ENCODE data around the gene USF2. TPM values are rescaled to one million over a fixed set of nuclear protein-coding genes. Genes with fewer than 3 reads are reported as not detected.
A peak's percentile ranks its signal among the peaks of the same experiment; 100 is the strongest.

USF2 gene
- total RNA-seq, 1 donor from 2014 or later: 70.0 TPM

GRCh38 chr19:35266520-35267352, 2.0 kb upstream of the USF2 start:
- DNase-seq (ENCODE audit: low read depth) (no peak), FAIRE-seq (no peak)
- Mint-ChIP-seq H3K27ac (ENCODE audit: unreplicated experiment) (no peak overlapping the region), H3K4me3 (ENCODE audit: unreplicated experiment) (peak overlapping the region; percentile 78), H3K36me3 (ENCODE audit: low read depth, unreplicated experiment) (peaks cover 4% of the 10 kb centered on the region), H3K27me3 (ENCODE audit: low read depth, unreplicated experiment) (no peaks in the 10 kb centered on the region), H3K9me3 (ENCODE audit: unreplicated experiment) (no peaks in the 10 kb centered on the region), H3K4me1 (ENCODE audit: low read depth, unreplicated experiment) (peaks cover 5% of the 10 kb centered on the region)
- Histone ChIP-seq H3K4me2 (ENCODE audit: low read length) (peak overlapping the region; percentile 96), H3K27ac (ENCODE audit: low read depth, low read length) (peak overlapping the region; percentile 83), H3K9me3 (ENCODE audit: insufficient read depth, low read depth, low read length) (no peaks in the 10 kb centered on the region), H2AFZ (ENCODE audit: low read depth, low read length) (peak overlapping the region; percentile 75), H3K79me2 (ENCODE audit: insufficient read depth, low read length) (peaks cover 28% of the 10 kb centered on the region), H3K9ac (ENCODE audit: low read length) (peak overlapping the region; percentile 96), H3K4me3 (ENCODE audit: insufficient read depth, low read depth, low read length) (peak overlapping the region; percentile 95), H3K4me1 (ENCODE audit: insufficient read depth, low read length) (peaks cover 5% of the 10 kb centered on the region), H4K20me1 (ENCODE audit: insufficient read depth, low read length) (peaks cover 12% of the 10 kb centered on the region), H3K36me3 (ENCODE audit: insufficient read depth, low read length) (peaks cover 9% of the 10 kb centered on the region), H3K27me3 (ENCODE audit: insufficient read depth, low read length) (no peaks in the 10 kb centered on the region)
- TF ChIP-seq CTCF (IDR thresholded peaks at IDR 0.05; ENCODE audit: insufficient read depth, low read depth, low read length) (no peak), EZH2 (IDR thresholded peaks at IDR 0.05; ENCODE audit: insufficient read depth, low read length) (no peak)

GRCh38 chr19:35267353-35267817, 1.4 kb upstream of the USF2 start:
- Histone ChIP-seq H3K36me3 (ENCODE audit: insufficient read depth, low read length) (peaks cover 12% of the 10 kb centered on the region), H3K9me3 (ENCODE audit: insufficient read depth, low read depth, low read length) (no peaks in the 10 kb centered on the region), H2AFZ (ENCODE audit: low read depth, low read length) (peak overlapping the region; percentile 75), H3K27ac (ENCODE audit: low read depth, low read length) (peak overlapping the region; percentile 83), H3K4me2 (ENCODE audit: low read length) (peak overlapping the region; percentile 96), H3K9ac (ENCODE audit: low read length) (peak overlapping the region; percentile 96), H3K4me3 (ENCODE audit: insufficient read depth, low read depth, low read length) (peak overlapping the region; percentile 95), H3K4me1 (ENCODE audit: insufficient read depth, low read length) (peaks cover 5% of the 10 kb centered on the region), H3K79me2 (ENCODE audit: insufficient read depth, low read length) (peaks cover 28% of the 10 kb centered on the region), H3K27me3 (ENCODE audit: insufficient read depth, low read length) (no peaks in the 10 kb centered on the region), H4K20me1 (ENCODE audit: insufficient read depth, low read length) (peaks cover 18% of the 10 kb centered on the region)
- Mint-ChIP-seq H3K4me1 (ENCODE audit: low read depth, unreplicated experiment) (peaks cover 5% of the 10 kb centered on the region), H3K36me3 (ENCODE audit: low read depth, unreplicated experiment) (peaks cover 4% of the 10 kb centered on the region), H3K27ac (ENCODE audit: unreplicated experiment) (peak overlapping the region; percentile 98), H3K4me3 (ENCODE audit: unreplicated experiment) (peak overlapping the region; percentile 94), H3K27me3 (ENCODE audit: low read depth, unreplicated experiment) (no peaks in the 10 kb centered on the region), H3K9me3 (ENCODE audit: unreplicated experiment) (no peaks in the 10 kb centered on the region)
- FAIRE-seq (no peak), DNase-seq (ENCODE audit: low read depth) (no peak)
- no peak for TF ChIP-seq CTCF (IDR thresholded peaks at IDR 0.05; ENCODE audit: insufficient read depth, low read depth, low read length)
